DND-41 (cell line): Measurements from ENCODE around the gene LGALS8.

Experiments used
- ATAC-seq: fragments of 200-7000 bp; cut with Tn5 transposase; 3 replicates; pipeline ENCODE4 v1.9.1; 2021; ENCODE audit warnings: low read depth; ENCODE audit not compliant: insufficient read depth
- DNase-seq: peaks from one replicate; pipeline ENCODE4 v3.0.0-alpha.2; 2020
- H2AFZ ChIP-seq: 2 replicates; pipeline ENCODE4 v1.6.0; 2012; ENCODE audit warnings: low read depth, low read length
- H3K27ac ChIP-seq: 2 replicates; pipeline ENCODE4 v1.5.1; 2012; ENCODE audit warnings: low read length, inconsistent platforms
- H3K27me3 ChIP-seq: fragments of 200-600 bp; sonication (generic); 2 replicates; pipeline ENCODE4 v1.6.0; 2012; ENCODE audit warnings: low read length, mild to moderate bottlenecking, inconsistent platforms; ENCODE audit not compliant: insufficient read depth, poor library complexity
- H3K36me3 ChIP-seq: 2 replicates; pipeline ENCODE4 v1.5.1; 2012; ENCODE audit warnings: low read length, inconsistent platforms; ENCODE audit not compliant: insufficient read depth
- H3K4me1 ChIP-seq: 2 replicates; pipeline ENCODE4 v1.5.1; 2012; ENCODE audit warnings: mild to moderate bottlenecking, low read length; ENCODE audit not compliant: insufficient read depth
- H3K4me2 ChIP-seq: 2 replicates; pipeline ENCODE4 v1.6.0; 2012; ENCODE audit warnings: mild to moderate bottlenecking, moderate library complexity, low read length, inconsistent platforms; ENCODE audit not compliant: insufficient read depth
- H3K4me3 ChIP-seq, 2 experiments: fragments of 200-600 bp in 1 of 2; shearing (Covaris generic) in 1 of 2; 2 replicates each; pipeline ENCODE4 v1.5.1; 2012 to 2016; ENCODE audit warnings: inconsistent platforms in 2 of 2, low read length in 2 of 2, mild to moderate bottlenecking in 2 of 2, low read depth in 1 of 2, moderate library complexity in 1 of 2
- H3K79me2 ChIP-seq: 2 replicates; pipeline ENCODE4 v1.6.0; 2012; ENCODE audit warnings: low read length, inconsistent platforms; ENCODE audit not compliant: insufficient read depth
- H3K9ac ChIP-seq: 2 replicates; pipeline ENCODE4 v1.6.0; 2012; ENCODE audit warnings: low read depth, mild to moderate bottlenecking, inconsistent platforms, low read length, moderate library complexity
- H3K9me3 ChIP-seq: 2 replicates; pipeline ENCODE4 v1.5.1; 2012; ENCODE audit warnings: low read length, moderate library complexity, mild to moderate bottlenecking, inconsistent platforms; ENCODE audit not compliant: insufficient read depth, severe bottlenecking
- H4K20me1 ChIP-seq: 2 replicates; pipeline ENCODE4 v1.6.0; 2012; ENCODE audit warnings: low read length; ENCODE audit not compliant: insufficient read depth
- CTCF ChIP-seq: IDR thresholded peaks from 2 replicates; pipeline ENCODE4 v1.5.1; 2012; ENCODE audit warnings: borderline replicate concordance, low read length, moderate library complexity, mild to moderate bottlenecking; ENCODE audit not compliant: poor library complexity, severe bottlenecking; ENCODE audit errors: extremely low read depth
- EZH2 ChIP-seq: IDR thresholded peaks from 3 replicates; pipeline ENCODE4 v1.6.1; 2012; ENCODE audit warnings: borderline replicate concordance, low read depth, mild to moderate bottlenecking, moderate library complexity, low read length, inconsistent platforms; ENCODE audit not compliant: severe bottlenecking

Gene LGALS8

GRCh38 chr1:236552901-236553300, 29.1 kb downstream of the LGALS8 start:
- no peak for ATAC-seq
- Histone ChIP-seq H3K9ac (no peak overlapping the region), H3K4me2 (no peak overlapping the region), H3K36me3 (peaks cover 98% of the 10 kb centered on the region), H3K27me3 (no peaks in the 10 kb centered on the region), H3K4me1 (no peaks in the 10 kb centered on the region), H4K20me1 (no peaks in the 10 kb centered on the region), H3K27ac (no peak overlapping the region), H2AFZ (no peak overlapping the region), H3K4me3 (no peak overlapping the region), H3K79me2 (no peaks in the 10 kb centered on the region), H3K9me3 (no peaks in the 10 kb centered on the region)
- TF ChIP-seq EZH2 (no peak), CTCF (no peak)
- DNase-seq = no peak

GRCh38 chr1:236553370-236553769, 29.6 kb downstream of the LGALS8 start:
- no peaks in the 10 kb centered on the region for H3K9me3 ChIP-seq
- peaks cover 98% of the 10 kb centered on the region for H3K36me3 ChIP-seq
- no peak overlapping the region for H3K4me3 ChIP-seq
- ATAC-seq (no peak), DNase-seq (no peak)
- H3K9ac ChIP-seq = no peak overlapping the region
- H4K20me1 ChIP-seq = no peaks in the 10 kb centered on the region
- no peak for TF ChIP-seq CTCF
- TF ChIP-seq EZH2 = no peak
- no peak overlapping the region for H3K27ac ChIP-seq
- H3K79me2 ChIP-seq = no peaks in the 10 kb centered on the region
- H3K4me2 ChIP-seq = no peak overlapping the region
- no peaks in the 10 kb centered on the region for H3K4me1 ChIP-seq
- H2AFZ ChIP-seq = no peak overlapping the region
- no peaks in the 10 kb centered on the region for H3K27me3 ChIP-seq

- H2AFZ ChIP-seq = no peak overlapping the region
- peaks cover 2% of the 10 kb centered on the region; the same call in 1 of the 2 replicates for H4K20me1 ChIP-seq
- no peak overlapping the region for H3K9ac ChIP-seq
- no peaks in the 10 kb centered on the region for H3K9me3 ChIP-seq
- no peak overlapping the region for H3K4me2 ChIP-seq
- no peaks in the 10 kb centered on the region for H3K4me1 ChIP-seq
- H3K79me2 ChIP-seq = no peaks in the 10 kb centered on the region
- peaks cover 96% of the 10 kb centered on the region for H3K36me3 ChIP-seq
- no peak overlapping the region for H3K4me3 ChIP-seq
- no peak for ATAC-seq
- H3K27ac ChIP-seq = no peak overlapping the region
- TF ChIP-seq CTCF = no peak
- TF ChIP-seq EZH2 = no peak
- no peaks in the 10 kb centered on the region for H3K27me3 ChIP-seq
- no peak for DNase-seq
These were observed 32.8 kb downstream of the LGALS8 start for GRCh38 chr1:236556606-236557005.

- Histone ChIP-seq H3K4me1 (no peaks in the 10 kb centered on the region), H3K27ac (no peak overlapping the region), H3K79me2 (no peaks in the 10 kb centered on the region), H3K9ac (no peak overlapping the region), H2AFZ (no peak overlapping the region), H3K4me3 (no peak overlapping the region), H4K20me1 (peaks cover 2% of the 10 kb centered on the region; the same call in 1 of the 2 replicates), H3K9me3 (no peaks in the 10 kb centered on the region), H3K27me3 (no peaks in the 10 kb centered on the region), H3K36me3 (peaks cover 94% of the 10 kb centered on the region), H3K4me2 (no peak overlapping the region)
- DNase-seq (no peak), ATAC-seq (no peak)
- TF ChIP-seq CTCF (no peak), EZH2 (no peak)
These were observed 34.3 kb downstream of the LGALS8 start for GRCh38 chr1:236558081-236558480.
